Pancreas (tissue), 10 donors: ENCODE results near the gene GNPTG. TPM values are rescaled to one million over a fixed set of nuclear protein-coding genes. Genes with fewer than 3 reads are reported as not detected.

Source experiments
- ATAC-seq, 4 donors: fragments of 200-7000 bp; cut with Tn5 transposase; one replicate each; pipeline versions ENCODE4 v1.8.0 to v1.9.1; 2020; ENCODE audit warnings: mild to moderate bottlenecking in 4 of 4, moderate library complexity in 4 of 4
- DNase-seq, 6 donors: peaks; one replicate each; pipeline ENCODE4 v3.0.0-alpha.2; 2020
- FAIRE-seq: peaks from 2 replicates; lab custom pipeline; 2012; peaks lifted over from hg19 to GRCh38; lab: Jason Lieb, UNC
- H3K27ac ChIP-seq, 4 donors: fragments of 200-600 bp; sonication (generic); 1 replicate in 3 of 4; 2 replicates in 1 of 4; pipeline versions ENCODE4 v1.5.0 to v1.8.0; 2020
- H3K27me3 ChIP-seq, 4 donors: fragments of 200-600 bp; one replicate each; pipeline ENCODE4 v1.8.0; 2021
- H3K36me3 ChIP-seq, 3 donors: fragments of 200-600 bp; sonication (generic) in 1 of 3; one replicate each; pipeline versions ENCODE4 v1.5.0 to v1.8.0; 2020 to 2021
- H3K4me1 ChIP-seq, 3 donors: fragments of 200-600 bp; one replicate each; pipeline ENCODE4 v1.8.0; 2021
- H3K4me3 ChIP-seq, 4 donors: fragments of 200-600 bp; sonication (generic) in 2 of 4; one replicate each; pipeline versions ENCODE4 v1.5.0 to v1.8.0; 2020 to 2021
- H3K9me3 ChIP-seq, 4 donors: fragments of 200-600 bp; one replicate each; pipeline ENCODE4 v1.8.0; 2021
- CTCF ChIP-seq, 4 donors: fragments of 200-600 bp; sonication (generic) in 3 of 4; IDR thresholded peaks; one replicate each; pipeline versions ENCODE4 v1.5.0 to v1.8.0; 2021; ENCODE audit warnings: antibody characterized with exemption in 4 of 4
- WGBS, 2 donors: extraction: QIAGEN DNeasy Blood & Tissue Kit; methylation state at CpG; one replicate each; pipeline ENCODE4 v1.1.7; 2013; 5-methylcytosine and 5-hydroxymethylcytosine counted together
- intact Hi-C, 3 donors: fragments of 100-400 bp; cut with DNase I; formaldehyde crosslinking; loops; one replicate each; pipeline versions ENCODE4 v1.11.1 to v1.14.2; 2022
- polyA plus RNA-seq, 2 donors: library from polyadenylated mRNA; stranded (reverse); fragments of 200-250 nt; gene quantifications; one replicate each; pipeline ENCODE4 v1.2.3, GENCODE V29; 2013
- total RNA-seq, 6 donors: library from RNA; stranded (reverse); fragmentation: NEBNext Ultra II Directional in 4 of 6; extraction: Animal tissue kit (Norgen Biotek cat#: 25700) in 4 of 6; gene quantifications; one replicate each; pipeline versions ENCODE4 v1.2.1 to v1.2.4, GENCODE V29; 2021 to 2023
- donor health status: healthy with polysubstance abuse.
- donor health status: DM: no; HTN: no; CAD: no; lungs with moderate emphysema.
- donor health status: DM: no; HTN: no; CAD: no.
- donor health status: control.
- donor health status: control.
- donor health status: Bipolar disorder and iron deficiency.
- donor health status: DM: yes; HTN: yes; CAD: no.
- donor health status: DM: no; HTN: no; CAD: no.
- donor health status: DM: no; HTN: no; CAD: no.
- donor health status: DM: yes; HTN: yes; CAD: no.

GNPTG gene
- total and polyA plus RNA-seq, 8 donors: 28.0 to 75.3 (median 40.9) TPM

GRCh38 chr16:1363501-1364041 is 11.8 kb downstream of the GNPTG start:
- 41 to 43% methylated on average over 15 to 18 of the region's 18 CpGs for WGBS, 2 donors
- Histone ChIP-seq H3K4me3 (no peak overlapping the region), H3K9me3 (no peaks in the 10 kb centered on the region), H3K36me3 (peaks cover 0 to 30% (median 7%) of the 10 kb centered on the region in 3 donors), H3K27ac (no peak overlapping the region), H3K27me3 (no peaks in the 10 kb centered on the region), H3K4me1 (no peaks in the 10 kb centered on the region)
- DNase-seq (peak in 5 of 6 donors; percentile 24 to 89 (median 70)), FAIRE-seq (no peak), ATAC-seq (peak; percentile 81 to 95 (median 90))
- intact Hi-C loops: no loop called here
- TF ChIP-seq CTCF (IDR thresholded peaks at IDR 0.05): peak; percentile 60 to 72 (median 64)

GRCh38 chr16:1364510-1364909 is 12.8 kb downstream of the GNPTG start:
- Histone ChIP-seq H3K4me1 (no peaks in the 10 kb centered on the region), H3K4me3 (no peak overlapping the region), H3K27me3 (no peaks in the 10 kb centered on the region), H3K27ac (no peak overlapping the region), H3K36me3 (peaks cover 0 to 30% (median 7%) of the 10 kb centered on the region in 3 donors), H3K9me3 (no peaks in the 10 kb centered on the region)
- 88% methylated on average over 22 of the region's 22 CpGs for whole genome bisulfite sequencing, 2 donors
- intact Hi-C loops: no loop called here
- no peak for TF ChIP-seq CTCF (IDR thresholded peaks at IDR 0.05)
- DNase-seq (no peak), ATAC-seq (no peak), FAIRE-seq (no peak)

GRCh38 chr16:1366060-1366711 is 14.5 kb downstream of the GNPTG start:
- intact Hi-C loops: no loop called here
- TF ChIP-seq CTCF (IDR thresholded peaks at IDR 0.05): no peak
- no peaks in the 10 kb centered on the region for H3K9me3 ChIP-seq
- 92% methylated on average over 26 to 29 of the region's 29 CpGs for WGBS, 2 donors
- H3K36me3 ChIP-seq: peaks cover 0 to 35% (median 7%) of the 10 kb centered on the region in 3 donors
- no peaks in the 10 kb centered on the region for H3K27me3 ChIP-seq
- ATAC-seq: no peak
- H3K4me1 ChIP-seq: no peaks in the 10 kb centered on the region
- H3K4me3 ChIP-seq: no peak overlapping the region
- no peak overlapping the region for H3K27ac ChIP-seq
- no peak for FAIRE-seq
- DNase-seq: peak in 1 of 6 donors; percentile 74

- WGBS, 2 donors: 92 to 93% methylated on average over 22 to 24 of the region's 24 CpGs
- Histone ChIP-seq H3K4me3 (no peak overlapping the region), H3K27ac (no peak overlapping the region), H3K9me3 (no peaks in the 10 kb centered on the region), H3K36me3 (peaks cover 0 to 35% (median 7%) of the 10 kb centered on the region in 3 donors), H3K27me3 (no peaks in the 10 kb centered on the region), H3K4me1 (no peaks in the 10 kb centered on the region)
- intact Hi-C loops: no loop called here
- ATAC-seq (no peak), FAIRE-seq (no peak), DNase-seq (peak in 1 of 6 donors; percentile 79)
- TF ChIP-seq CTCF (IDR thresholded peaks at IDR 0.05): no peak
Observed at GRCh38 chr16:1366712-1367299, 15.1 kb downstream of the GNPTG start.
